ENCODE measurements around the gene BLOC1S5. TPM values are rescaled to one million over a fixed set of nuclear protein-coding genes. Genes with fewer than 3 reads are reported as not detected.

The BLOC1S5 gene
- total and polyA plus RNA-seq, 2 of the 13 experiments (the other 11 are each of a cell fraction or from before 2014, with no cell fraction given) = 10.5 to 41.5 TPM

- TF ChIP-seq ARID4A (CRISPR knock-in tag; IDR thresholded peaks at IDR 0.05; ENCODE audit: borderline replicate concordance) (no peak), FOXA1 (IDR thresholded peaks at IDR 0.05) (no peak), FOXA1 (CRISPR knock-in tag; IDR thresholded peaks at IDR 0.05) (no peak), FLYWCH1 (CRISPR knock-in tag; IDR thresholded peaks at IDR 0.05) (no peak), ZNF670 (CRISPR knock-in tag; IDR thresholded peaks at IDR 0.05; ENCODE audit: borderline replicate concordance) (0 out of 2 replicates have a peak, but pooled peaks have one; percentile 32), BRCA1 (CRISPR knock-in tag; IDR thresholded peaks at IDR 0.05) (no peak), ZNF572 (CRISPR knock-in tag; IDR thresholded peaks at IDR 0.05) (no peak), ZNF317 (CRISPR knock-in tag; IDR thresholded peaks at IDR 0.05) (no peak), HNRNPLL (IDR thresholded peaks at IDR 0.05; ENCODE audit: low read depth, low read length, poor library complexity, severe bottlenecking) (no peak), ZNF225 (CRISPR knock-in tag; IDR thresholded peaks at IDR 0.05) (no peak), HOXD1 (CRISPR knock-in tag; IDR thresholded peaks at IDR 0.05) (no peak), RERE (CRISPR knock-in tag; IDR thresholded peaks at IDR 0.05; ENCODE audit: low read depth) (no peak), EEA1 (CRISPR knock-in tag; IDR thresholded peaks at IDR 0.05; ENCODE audit: borderline replicate concordance) (no peak), PHF8 (CRISPR knock-in tag; IDR thresholded peaks at IDR 0.05) (no peak), MAFG (CRISPR knock-in tag; IDR thresholded peaks at IDR 0.05) (no peak), SMAD1 (CRISPR knock-in tag; IDR thresholded peaks at IDR 0.05; ENCODE audit: borderline replicate concordance, low read depth) (no peak), EP300 (IDR thresholded peaks at IDR 0.05; ENCODE audit: low read depth in 2 of 2, low read length in 2 of 2) (peak in 1 of 2 experiments; percentile 34; a peak in 1 of 4 replicates), EP300 (CRISPR knock-in tag; IDR thresholded peaks at IDR 0.05; ENCODE audit: borderline replicate concordance) (no peak), FOSL2 (CRISPR knock-in tag; IDR thresholded peaks at IDR 0.05) (no peak), HIC2 (CRISPR knock-in tag; IDR thresholded peaks at IDR 0.05; ENCODE audit: low read depth) (no peak), NFE2 (CRISPR knock-in tag; IDR thresholded peaks at IDR 0.05) (no peak)
These were observed 18.4 kb upstream of the BLOC1S5 start (continued) for GRCh38 chr6:8082572-8082953.
